Upper lobe of right lung (tissue), 1 donor: Measurements from ENCODE around the gene HIPK3. TPM values are rescaled to one million over a fixed set of nuclear protein-coding genes. Genes with fewer than 3 reads are reported as not detected.

Experiments used
- ATAC-seq: fragments of 200-7000 bp; cut with Tn5 transposase; one replicate; pipeline ENCODE4 v1.9.1; 2020; ENCODE audit warnings: mild to moderate bottlenecking, moderate library complexity
- DNase-seq: peaks from one replicate; pipeline ENCODE4 v3.0.0-alpha.2; 2020
- H3K27ac ChIP-seq: fragments of 200-600 bp; one replicate; pipeline ENCODE4 v1.8.0; 2022
- H3K27me3 ChIP-seq: fragments of 200-600 bp; one replicate; pipeline ENCODE4 v1.8.0; 2022; ENCODE audit warnings: mild to moderate bottlenecking
- H3K36me3 ChIP-seq: fragments of 200-600 bp; one replicate; pipeline ENCODE4 v1.8.0; 2022
- H3K4me1 ChIP-seq: fragments of 200-600 bp; one replicate; pipeline ENCODE4 v1.8.0; 2022
- H3K4me3 ChIP-seq: fragments of 200-600 bp; one replicate; pipeline ENCODE4 v1.8.0; 2022; ENCODE audit warnings: mild to moderate bottlenecking
- H3K9me3 ChIP-seq: fragments of 200-600 bp; one replicate; pipeline ENCODE4 v1.8.0; 2022
- intact Hi-C: fragments of 100-400 bp; cut with DNase I; formaldehyde crosslinking; loops from one replicate; pipeline ENCODE4 v1.11.0; 2022
- total RNA-seq: library from RNA; stranded (reverse); fragmentation: NEBNext Ultra II Directional; extraction: Animal tissue kit (Norgen Biotek cat#: 25700); gene quantifications from one replicate; pipeline ENCODE4 v1.2.1, GENCODE V29; 2021
- TF ChIP-seq, protein P1 (sequence below): fragments of 200-600 bp; IDR thresholded peaks from one replicate; pipeline ENCODE4 v1.8.0; 2022; ENCODE audit warnings: antibody characterized with exemption
- donor health status: DM: no; HTN: yes; CAD: no; lungs with severe emphysema.

The HIPK3 gene
- total RNA-seq, 1 donor from 2014 or later = 146 TPM

DNA sequence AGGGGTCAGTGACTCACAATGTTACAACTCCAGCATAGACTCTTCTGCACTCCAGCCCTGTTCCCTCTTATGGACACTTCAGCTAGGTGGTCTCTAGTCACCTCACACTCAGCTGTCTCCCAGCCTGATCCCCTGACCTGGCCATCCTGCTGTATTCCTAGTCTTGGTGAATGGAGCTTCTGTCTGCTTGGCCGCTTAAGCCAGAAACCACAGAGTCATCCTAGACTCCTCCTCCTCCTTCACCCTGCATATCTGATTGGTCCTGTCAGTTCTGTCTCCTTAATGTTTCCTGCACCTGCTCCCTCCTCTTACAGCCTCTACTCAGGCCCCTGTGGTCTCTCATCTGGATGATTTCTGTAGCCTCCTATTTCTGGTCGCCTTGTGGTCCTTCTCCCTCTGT lies 144.9 kb downstream of the HIPK3 start:
- H3K9me3 ChIP-seq = no peaks in the 10 kb centered on the region
- H3K27me3 ChIP-seq = no peaks in the 10 kb centered on the region
- ATAC-seq = no peak
- H3K4me1 ChIP-seq = no peaks in the 10 kb centered on the region
- TF ChIP-seq, protein P1, sequence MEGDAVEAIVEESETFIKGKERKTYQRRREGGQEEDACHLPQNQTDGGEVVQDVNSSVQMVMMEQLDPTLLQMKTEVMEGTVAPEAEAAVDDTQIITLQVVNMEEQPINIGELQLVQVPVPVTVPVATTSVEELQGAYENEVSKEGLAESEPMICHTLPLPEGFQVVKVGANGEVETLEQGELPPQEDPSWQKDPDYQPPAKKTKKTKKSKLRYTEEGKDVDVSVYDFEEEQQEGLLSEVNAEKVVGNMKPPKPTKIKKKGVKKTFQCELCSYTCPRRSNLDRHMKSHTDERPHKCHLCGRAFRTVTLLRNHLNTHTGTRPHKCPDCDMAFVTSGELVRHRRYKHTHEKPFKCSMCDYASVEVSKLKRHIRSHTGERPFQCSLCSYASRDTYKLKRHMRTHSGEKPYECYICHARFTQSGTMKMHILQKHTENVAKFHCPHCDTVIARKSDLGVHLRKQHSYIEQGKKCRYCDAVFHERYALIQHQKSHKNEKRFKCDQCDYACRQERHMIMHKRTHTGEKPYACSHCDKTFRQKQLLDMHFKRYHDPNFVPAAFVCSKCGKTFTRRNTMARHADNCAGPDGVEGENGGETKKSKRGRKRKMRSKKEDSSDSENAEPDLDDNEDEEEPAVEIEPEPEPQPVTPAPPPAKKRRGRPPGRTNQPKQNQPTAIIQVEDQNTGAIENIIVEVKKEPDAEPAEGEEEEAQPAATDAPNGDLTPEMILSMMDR = no peak
- no peak for DNase-seq
- no peak overlapping the region for H3K4me3 ChIP-seq
- H3K36me3 ChIP-seq = no peaks in the 10 kb centered on the region
- no peak overlapping the region for H3K27ac ChIP-seq
- intact Hi-C loops = no loop called here

GRCh38 chr11:33403344-33403743 lies 146.2 kb downstream of the HIPK3 start:
- Histone ChIP-seq H3K9me3 (no peaks in the 10 kb centered on the region), H3K4me3 (no peak overlapping the region), H3K4me1 (no peaks in the 10 kb centered on the region), H3K27ac (no peak overlapping the region), H3K27me3 (no peaks in the 10 kb centered on the region), H3K36me3 (no peaks in the 10 kb centered on the region)
- intact Hi-C loops = no loop called here
- TF ChIP-seq, protein P1 = no peak
- DNase-seq = no peak
- peak; percentile 9 for ATAC-seq

DNA sequence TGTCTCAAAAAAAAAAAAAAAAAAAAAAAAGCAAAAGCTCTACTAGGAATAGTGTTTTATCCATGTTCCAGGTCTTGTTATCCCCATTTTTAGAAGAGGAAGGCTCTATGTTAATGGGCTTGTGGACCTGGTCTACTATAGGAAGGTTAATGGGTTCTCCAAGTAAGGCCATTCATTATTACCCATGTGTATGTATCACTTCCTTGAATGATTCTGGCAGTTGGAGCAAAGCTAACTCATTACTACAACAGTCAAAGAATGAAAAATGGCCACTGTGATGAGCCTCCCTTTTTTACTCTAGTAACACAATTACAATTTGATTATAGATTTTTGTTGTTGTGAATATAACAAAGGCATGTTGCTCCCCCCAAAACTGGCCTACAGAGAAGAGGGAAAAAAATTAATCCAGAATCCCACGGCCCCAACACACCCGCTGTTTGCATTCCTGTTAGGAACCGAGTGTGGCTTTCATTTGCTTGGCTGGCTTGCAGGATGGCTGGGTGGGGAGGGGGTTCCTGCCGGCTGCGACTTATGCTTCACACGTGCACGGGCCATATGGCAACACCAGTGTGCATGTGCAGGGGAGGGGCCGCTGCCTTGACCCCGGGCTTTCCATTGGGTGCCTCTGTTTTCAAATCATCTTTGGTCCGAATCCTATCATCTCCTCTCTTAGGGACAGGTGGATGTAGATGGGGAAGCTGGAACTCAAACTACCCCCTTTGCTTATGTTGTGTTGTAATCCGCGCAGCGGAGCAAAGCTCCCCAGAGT lies 148.8 kb downstream of the HIPK3 start:
- H3K27ac ChIP-seq = no peak overlapping the region
- H3K9me3 ChIP-seq = no peaks in the 10 kb centered on the region
- H3K27me3 ChIP-seq = no peaks in the 10 kb centered on the region
- no peaks in the 10 kb centered on the region for H3K4me1 ChIP-seq
- ATAC-seq (no peak), DNase-seq (no peak)
- intact Hi-C loops = no loop called here
- no peaks in the 10 kb centered on the region for H3K36me3 ChIP-seq
- no peak overlapping the region for H3K4me3 ChIP-seq
- TF ChIP-seq, protein P1 = no peak

Other genes with a start within 250 kb of the HIPK3 start
- 0.81 TPM for gene DEPDC7, start 241.5 kb upstream of the HIPK3 start, total RNA-seq
- 15.7 TPM for gene TCP11L1, start 217.8 kb upstream of the HIPK3 start, total RNA-seq
- gene CSTF3, start 95.9 kb upstream of the HIPK3 start, total RNA-seq = 17.9 TPM
- not detected for gene KIAA1549L, start 118.7 kb downstream of the HIPK3 start, total RNA-seq